OCI-LY1 (cell line): ENCODE measurements around the gene CHST5.
"Not testable (repeated sequence)": the region's sequence is repeated elsewhere in the genome, so short reads cannot be mapped to it uniquely, and the experiment has no call there.

Experiments
- H2AFZ ChIP-seq: fragments of 200-600 bp; sonication (generic), shearing (Covaris generic); 2 replicates; pipeline ENCODE4 v1.6.0; 2014; ENCODE audit warnings: antibody characterized with exemption, mild to moderate bottlenecking, low read length
- H3F3A ChIP-seq: fragments of 200-600 bp; sonication (generic), shearing (Covaris generic); 2 replicates; pipeline ENCODE4 v1.6.0; 2014; ENCODE audit warnings: mild to moderate bottlenecking, antibody characterized with exemption, low read length, moderate library complexity; ENCODE audit not compliant: insufficient read depth
- H3K27ac ChIP-seq: fragments of 200-600 bp; sonication (generic); 2 replicates; pipeline ENCODE4 v1.5.1; 2014; ENCODE audit warnings: low read length, mixed run types, mild to moderate bottlenecking, low read depth; ENCODE audit not compliant: poor library complexity, severe bottlenecking
- H3K27me3 ChIP-seq: fragments of 200-600 bp; sonication (generic); 2 replicates; pipeline ENCODE4 v1.6.0; 2014; ENCODE audit warnings: antibody characterized with exemption, mild to moderate bottlenecking, low read length, moderate library complexity; ENCODE audit not compliant: insufficient read depth
- H3K36me3 ChIP-seq: fragments of 200-600 bp; sonication (generic); 2 replicates; pipeline ENCODE4 v1.6.1; 2014; ENCODE audit warnings: mild to moderate bottlenecking, antibody characterized with exemption, low read length, moderate library complexity, mixed read lengths; ENCODE audit not compliant: insufficient read depth
- H3K4me1 ChIP-seq: fragments of 200-600 bp; sonication (generic); 2 replicates; pipeline ENCODE4 v1.5.1; 2014; ENCODE audit warnings: mild to moderate bottlenecking, low read length, moderate library complexity; ENCODE audit not compliant: insufficient read depth, severe bottlenecking
- H3K4me2 ChIP-seq: fragments of 200-600 bp; sonication (generic), shearing (Covaris generic); 2 replicates; pipeline ENCODE4 v1.6.1; 2014; ENCODE audit warnings: low read length
- H3K4me3 ChIP-seq: fragments of 200-600 bp; sonication (generic); 2 replicates; pipeline ENCODE4 v1.5.1; 2014; ENCODE audit warnings: low read length, low read depth, mild to moderate bottlenecking, mixed read lengths; ENCODE audit not compliant: poor library complexity, severe bottlenecking
- H3K79me2 ChIP-seq: fragments of 200-600 bp; shearing (Covaris generic); 2 replicates; pipeline ENCODE4 v1.6.1; 2016; ENCODE audit warnings: mixed run types, low read length, mixed read lengths; ENCODE audit not compliant: insufficient read depth
- H3K9ac ChIP-seq: fragments of 200-600 bp; sonication (generic), shearing (Covaris generic); 2 replicates; pipeline ENCODE4 v1.6.1; 2014; ENCODE audit warnings: mild to moderate bottlenecking, low read length, mixed read lengths
- H3K9me2 ChIP-seq: fragments of 200-600 bp; sonication (generic), shearing (Covaris generic); 2 replicates; pipeline ENCODE4 v1.6.1; 2014; ENCODE audit warnings: low read depth, mild to moderate bottlenecking, low read length, mixed read lengths
- H3K9me3 ChIP-seq: fragments of 200-600 bp; shearing (Covaris generic); 2 replicates; pipeline ENCODE4 v1.6.1; 2014; ENCODE audit warnings: low read length, mixed read lengths
- H4K20me1 ChIP-seq: fragments of 200-600 bp; sonication (generic), shearing (Covaris generic); 2 replicates; pipeline ENCODE4 v1.6.0; 2016; ENCODE audit warnings: mild to moderate bottlenecking, low read length; ENCODE audit not compliant: insufficient read depth
- EZH2 ChIP-seq: fragments of 200-600 bp; sonication (generic), shearing (Covaris generic); IDR thresholded peaks from 2 replicates; pipeline ENCODE4 v1.8.0; 2017; ENCODE audit warnings: borderline replicate concordance, mixed run types, mild to moderate bottlenecking, antibody characterized with exemption, low read length, moderate library complexity, mixed read lengths
- TF ChIP-seq, protein P1 (sequence below): fragments of 200-600 bp; sonication (generic), shearing (Covaris generic); IDR thresholded peaks from 2 replicates; pipeline ENCODE4 v1.5.1; 2017; ENCODE audit warnings: mild to moderate bottlenecking, antibody characterized with exemption, low read length, moderate library complexity, mixed read lengths

CHST5 gene

DNA sequence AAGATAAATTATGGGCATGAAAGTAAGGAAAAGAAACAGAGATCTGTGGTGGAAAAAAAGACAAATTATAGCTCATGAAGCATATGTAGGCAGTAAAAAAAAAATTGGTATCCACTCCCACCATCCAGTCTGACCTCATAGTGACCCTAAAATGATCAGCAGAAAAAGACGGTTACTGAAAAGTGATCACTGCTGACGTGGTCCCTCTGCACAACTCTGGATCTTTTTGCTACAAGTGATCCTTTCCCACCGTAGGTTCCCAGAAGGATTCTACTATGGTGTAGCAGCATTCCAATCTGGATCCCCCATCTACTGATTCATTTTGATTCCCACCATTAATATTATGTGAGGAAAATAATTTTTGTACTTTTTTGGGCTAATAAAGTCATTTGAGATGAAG is 29.8 kb downstream of the CHST5 start:
- Histone ChIP-seq H3K79me2 (no peaks in the 10 kb centered on the region), H3K36me3 (no peaks in the 10 kb centered on the region), H3K9me3 (no peaks in the 10 kb centered on the region), H3K27me3 (0 out of 2 replicates have a peak, but pooled peaks cover 4% of the 10 kb centered on the region), H3K27ac (no peak overlapping the region), H3K9ac (no peak overlapping the region), H3K4me3 (no peak overlapping the region), H3K9me2 (no peaks in the 10 kb centered on the region), H3F3A (no peaks in the 10 kb centered on the region), H3K4me1 (no peaks in the 10 kb centered on the region), H4K20me1 (no peaks in the 10 kb centered on the region), H3K4me2 (no peak overlapping the region), H2AFZ (no peak overlapping the region)
- TF ChIP-seq EZH2: no peak
- TF ChIP-seq, protein P1, sequence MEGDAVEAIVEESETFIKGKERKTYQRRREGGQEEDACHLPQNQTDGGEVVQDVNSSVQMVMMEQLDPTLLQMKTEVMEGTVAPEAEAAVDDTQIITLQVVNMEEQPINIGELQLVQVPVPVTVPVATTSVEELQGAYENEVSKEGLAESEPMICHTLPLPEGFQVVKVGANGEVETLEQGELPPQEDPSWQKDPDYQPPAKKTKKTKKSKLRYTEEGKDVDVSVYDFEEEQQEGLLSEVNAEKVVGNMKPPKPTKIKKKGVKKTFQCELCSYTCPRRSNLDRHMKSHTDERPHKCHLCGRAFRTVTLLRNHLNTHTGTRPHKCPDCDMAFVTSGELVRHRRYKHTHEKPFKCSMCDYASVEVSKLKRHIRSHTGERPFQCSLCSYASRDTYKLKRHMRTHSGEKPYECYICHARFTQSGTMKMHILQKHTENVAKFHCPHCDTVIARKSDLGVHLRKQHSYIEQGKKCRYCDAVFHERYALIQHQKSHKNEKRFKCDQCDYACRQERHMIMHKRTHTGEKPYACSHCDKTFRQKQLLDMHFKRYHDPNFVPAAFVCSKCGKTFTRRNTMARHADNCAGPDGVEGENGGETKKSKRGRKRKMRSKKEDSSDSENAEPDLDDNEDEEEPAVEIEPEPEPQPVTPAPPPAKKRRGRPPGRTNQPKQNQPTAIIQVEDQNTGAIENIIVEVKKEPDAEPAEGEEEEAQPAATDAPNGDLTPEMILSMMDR: no peak

DNA sequence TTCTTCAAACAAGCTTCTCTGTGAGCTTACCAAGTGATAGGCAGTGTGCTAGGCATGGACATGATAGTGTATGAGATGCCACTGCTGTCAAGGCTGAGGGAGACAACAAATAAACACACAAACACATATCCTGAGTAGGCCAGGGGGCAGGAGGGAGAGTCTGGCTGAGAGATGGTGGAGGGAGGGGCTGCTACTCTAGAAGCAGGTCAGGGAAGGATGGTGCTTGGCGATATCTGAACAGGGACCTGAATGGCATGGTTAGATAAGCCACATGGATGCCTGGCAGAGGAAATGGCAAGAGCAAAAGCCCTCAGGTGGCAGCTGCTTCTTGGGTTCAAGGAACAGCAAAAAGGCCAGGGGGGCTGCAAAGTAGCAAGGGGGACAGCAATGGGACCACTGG is 32.1 kb downstream of the CHST5 start:
- Histone ChIP-seq H3K27ac (no peak overlapping the region), H3K79me2 (no peaks in the 10 kb centered on the region), H2AFZ (no peak overlapping the region), H3K4me3 (no peak overlapping the region), H3K27me3 (0 out of 2 replicates have a peak, but pooled peaks cover 4% of the 10 kb centered on the region), H3K4me2 (no peak overlapping the region), H3K9me2 (no peaks in the 10 kb centered on the region), H3K9ac (no peak overlapping the region), H3K36me3 (no peaks in the 10 kb centered on the region), H3K4me1 (no peaks in the 10 kb centered on the region), H4K20me1 (no peaks in the 10 kb centered on the region), H3K9me3 (no peaks in the 10 kb centered on the region), H3F3A (no peaks in the 10 kb centered on the region)
- TF ChIP-seq EZH2: no peak
- TF ChIP-seq, protein P1: no peak

DNA sequence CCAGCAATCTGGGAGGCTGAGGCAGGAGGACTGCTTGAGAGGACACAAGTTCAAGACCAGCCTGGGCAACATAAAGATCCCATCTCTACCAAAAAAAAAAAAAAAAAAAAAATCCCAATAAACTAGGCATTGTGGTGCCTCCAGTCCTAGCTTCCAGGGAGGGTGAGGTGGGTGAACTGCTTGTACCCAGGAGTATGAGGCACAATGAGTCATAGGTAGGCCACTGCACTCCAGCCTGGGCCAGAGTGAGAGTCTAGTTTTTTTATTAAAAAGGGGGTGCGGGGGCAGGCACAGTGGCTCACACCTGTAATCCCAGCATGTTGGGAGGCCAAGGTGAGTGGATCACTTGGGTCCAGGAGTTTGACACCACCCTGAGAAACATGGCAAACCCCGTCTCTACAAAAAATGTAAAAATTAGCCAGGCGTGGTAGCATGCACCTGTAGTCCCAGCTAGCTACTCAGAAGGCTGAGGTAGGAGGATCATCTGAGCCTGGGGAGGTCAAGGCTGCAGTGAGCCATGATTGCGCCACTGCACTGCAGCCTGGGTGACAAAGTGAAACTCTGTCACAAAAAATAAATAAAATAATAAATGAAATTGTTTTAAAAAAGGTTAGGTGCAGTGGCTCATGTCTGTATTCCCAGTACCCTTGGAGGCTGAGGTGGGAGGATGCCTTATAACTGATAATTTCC is 32.8 kb downstream of the CHST5 start:
- H3K27ac ChIP-seq: no peak overlapping the region
- H3K36me3 ChIP-seq: no peaks in the 10 kb centered on the region
- no peak overlapping the region for H3K4me2 ChIP-seq
- no peaks in the 10 kb centered on the region for H3F3A ChIP-seq
- no peaks in the 10 kb centered on the region for H3K9me2 ChIP-seq
- no peaks in the 10 kb centered on the region for H4K20me1 ChIP-seq
- no peaks in the 10 kb centered on the region for H3K4me1 ChIP-seq
- no peak overlapping the region for H3K4me3 ChIP-seq
- no peaks in the 10 kb centered on the region for H3K9me3 ChIP-seq
- no peak for TF ChIP-seq EZH2
- TF ChIP-seq, protein P1: no peak
- H3K79me2 ChIP-seq: no peaks in the 10 kb centered on the region
- H3K9ac ChIP-seq: no peak overlapping the region
- H2AFZ ChIP-seq: no peak overlapping the region
- 0 out of 2 replicates have a peak, but pooled peaks cover 4% of the 10 kb centered on the region for H3K27me3 ChIP-seq

DNA sequence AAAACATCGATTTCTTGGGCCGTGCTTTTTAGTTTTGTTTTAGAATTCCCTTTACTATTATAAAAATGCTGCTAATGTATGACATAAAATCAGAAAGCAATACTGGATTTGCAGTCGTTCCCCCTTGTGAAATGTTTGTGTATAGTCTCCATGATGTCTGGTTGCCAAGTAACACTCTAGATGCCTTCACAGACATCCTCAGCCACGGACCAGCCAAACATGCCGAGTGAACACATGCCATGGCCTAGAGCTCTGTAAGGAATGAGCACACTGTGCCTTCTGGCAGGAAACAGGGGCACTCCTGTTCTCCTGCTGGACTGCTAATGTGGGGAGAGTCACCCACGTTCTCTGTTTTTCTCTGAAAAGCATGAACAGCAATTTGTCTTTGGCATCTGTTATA is 34.1 kb downstream of the CHST5 start:
- not testable (repeated sequence) for H3K79me2 ChIP-seq, H3F3A ChIP-seq, H3K27me3 ChIP-seq, H3K4me2 ChIP-seq, H3K9me2 ChIP-seq, H4K20me1 ChIP-seq, H3K27ac ChIP-seq, H3K9ac ChIP-seq, H3K9me3 ChIP-seq, H3K36me3 ChIP-seq, H2AFZ ChIP-seq, H3K4me3 ChIP-seq, H3K4me1 ChIP-seq
